HCT116 (cell line): ENCODE results near the gene NRP1. TPM values are rescaled to one million over a fixed set of nuclear protein-coding genes. Genes with fewer than 3 reads are reported as not detected.

Source experiments
- ATAC-seq: fragments of 200-7000 bp; cut with Tn5 transposase; 2 replicates; pipeline ENCODE4 v1.9.1; 2020; ENCODE audit warnings: mild to moderate bottlenecking, moderate library complexity
- BruUV-seq: library from RNA; stranded (reverse); fragments of 400-500 nt; replicated peaks from 2 replicates; lab custom pipeline; 2021; lab: Mats Ljungman, UMichigan
- CTCF ChIA-PET: fragments of 300-600 bp; sonication (Branson Sonifier 250); formaldehyde crosslinking; loops from one replicate; lab custom pipeline; 2021; ENCODE audit warnings: antibody characterized with exemption; lab: Charles Lee
- POLR2A ChIA-PET: fragments of 300-600, 350-600 bp; sonication (Branson Sonifier 250); formaldehyde crosslinking; loops from one replicate; lab custom pipeline; 2021; ENCODE audit warnings: antibody characterized with exemption; lab: Charles Lee
- RAD21 ChIA-PET, 2 experiments: fragments of 300-600 bp; sonication (Branson Sonifier 250); formaldehyde crosslinking; loops; one replicate each; lab custom pipeline; 2023; ENCODE audit warnings: low total read pairs in 2 of 2; ENCODE audit not compliant: uncharacterized antibody in 2 of 2, unreplicated experiment in 2 of 2, low non-redundant PET in 1 of 2; lab: Charles Lee
- DNase-seq: peaks from one replicate; pipeline ENCODE4 v3.0.0-alpha.2; 2010; ENCODE audit warnings: low read depth, low spot score
- H2AFZ ChIP-seq: fragments of 200-600 bp; shearing (Covaris generic), sonication (generic); 2 replicates; pipeline ENCODE4 v1.6.1; 2017; ENCODE audit warnings: low read depth, mixed run types, mixed read lengths, antibody characterized with exemption, low read length; ENCODE audit not compliant: poor library complexity, severe bottlenecking
- H3K27ac ChIP-seq: 2 replicates; pipeline ENCODE4 v1.5.1; 2012; ENCODE audit warnings: low read depth, low read length
- H3K27me3 ChIP-seq: fragments of 200-600 bp; sonication (generic); 2 replicates; pipeline ENCODE4 v1.6.1; 2016; ENCODE audit warnings: mixed run types, low read length, mixed read lengths; ENCODE audit not compliant: insufficient read depth
- H3K36me3 ChIP-seq, 2 experiments: fragments of 200-500 bp in 1 of 2; fragments of 200-600 bp in 1 of 2; sonication (Bioruptor generic) in 1 of 2; sonication (generic) in 1 of 2; 2 replicates each; pipeline versions ENCODE4 v1.5.1 to v1.6.1; 2014 to 2016; ENCODE audit warnings: low read length in 2 of 2, inconsistent platforms in 1 of 2, mixed read lengths in 1 of 2, mixed run types in 1 of 2; ENCODE audit not compliant: insufficient read depth in 2 of 2, control insufficient read depth in 1 of 2
- H3K4me1 ChIP-seq, 2 experiments: fragments of 200-600 bp in 1 of 2; sonication (generic) in 1 of 2; 2 replicates each; pipeline versions ENCODE4 v1.5.1 to v1.6.1; 2012 to 2017; ENCODE audit warnings: low read length in 2 of 2, inconsistent platforms in 1 of 2, mild to moderate bottlenecking in 1 of 2, mixed read lengths in 1 of 2, mixed run types in 1 of 2, moderate library complexity in 1 of 2; ENCODE audit not compliant: insufficient read depth in 2 of 2, control insufficient read depth in 1 of 2
- H3K4me2 ChIP-seq: fragments of 200-600 bp; sonication (generic); 2 replicates; pipeline ENCODE4 v1.6.1; 2017; ENCODE audit warnings: mixed run types, low read length, mixed read lengths
- H3K4me3 ChIP-seq, 2 experiments: fragments of 200-600 bp in 1 of 2; sonication (generic) in 1 of 2; replicated peaks in 1 of 2; 2 replicates each; pipeline ENCODE4 v1.5.1; 2011 to 2016; ENCODE audit warnings: low read length in 2 of 2, control low read depth in 1 of 2, low read depth in 1 of 2, mild to moderate bottlenecking in 1 of 2, mixed read lengths in 1 of 2, mixed run types in 1 of 2
- H3K79me2 ChIP-seq: fragments of 200-600 bp; sonication (generic); 2 replicates; pipeline ENCODE4 v1.6.1; 2017; ENCODE audit warnings: mild to moderate bottlenecking, mixed run types, low read length, moderate library complexity, mixed read lengths; ENCODE audit not compliant: insufficient read depth
- H3K9ac ChIP-seq: fragments of 200-600 bp; sonication (generic); 2 replicates; pipeline ENCODE4 v1.6.1; 2016; ENCODE audit warnings: low read length, mixed read lengths
- H3K9me2 ChIP-seq: fragments of 200-600 bp; sonication (generic), shearing (Covaris generic); 2 replicates; pipeline ENCODE4 v1.6.1; 2017; ENCODE audit warnings: mixed run types, mild to moderate bottlenecking, moderate library complexity; ENCODE audit not compliant: insufficient read depth
- H3K9me3 ChIP-seq, 2 experiments: fragments of 200-500 bp in 1 of 2; fragments of 200-600 bp in 1 of 2; sonication (Bioruptor generic) in 1 of 2; sonication (generic) in 1 of 2; 2 replicates each; pipeline ENCODE4 v1.6.1; 2014 to 2017; ENCODE audit warnings: low read length in 2 of 2, mixed read lengths in 2 of 2, inconsistent platforms in 1 of 2, low read depth in 1 of 2, mild to moderate bottlenecking in 1 of 2, mixed run types in 1 of 2, moderate library complexity in 1 of 2; ENCODE audit not compliant: control insufficient read depth in 1 of 2, insufficient read depth in 1 of 2
- H4K20me1 ChIP-seq: fragments of 200-600 bp; sonication (generic), shearing (Covaris generic); 2 replicates; pipeline ENCODE4 v1.6.1; 2017; ENCODE audit warnings: mixed run types, mild to moderate bottlenecking, moderate library complexity; ENCODE audit not compliant: insufficient read depth
- ATF3 ChIP-seq: IDR thresholded peaks from 2 replicates; pipeline ENCODE4 v1.6.1; 2012
- CTCF ChIP-seq, 3 experiments: fragments of 200-600 bp in 1 of 3; sonication (generic) in 1 of 3; IDR thresholded peaks in 2 of 3; conservative IDR thresholded peaks in 1 of 3; 2 replicates each; pipeline ENCODE4 v1.5.1; 2012 to 2017; ENCODE audit warnings: low read depth in 2 of 3, low read length in 2 of 3, antibody characterized with exemption in 1 of 3, borderline replicate concordance in 1 of 3, control low read depth in 1 of 3, mild to moderate bottlenecking in 1 of 3, mixed read lengths in 1 of 3, mixed run types in 1 of 3, moderate library complexity in 1 of 3; ENCODE audit not compliant: insufficient read depth in 1 of 3
- EGR1 ChIP-seq: IDR thresholded peaks from 2 replicates; pipeline ENCODE4 v1.6.1; 2012; ENCODE audit warnings: low read depth
- EZH2 ChIP-seq: fragments of 200-600 bp; sonication (generic); IDR thresholded peaks from 2 replicates; pipeline ENCODE4 v1.6.1; 2017; ENCODE audit warnings: antibody characterized with exemption, mixed run types
- EZH2phosphoT487 ChIP-seq: fragments of 200-600 bp; IDR thresholded peaks from 2 replicates; pipeline ENCODE4 v1.6.1; 2018; ENCODE audit warnings: antibody characterized with exemption, borderline replicate concordance
- FOSL1 ChIP-seq: IDR thresholded peaks from 2 replicates; pipeline ENCODE4 v1.6.1; 2012; ENCODE audit warnings: low read depth
- JUND ChIP-seq: IDR thresholded peaks from 2 replicates; pipeline ENCODE4 v1.6.1; 2012
- MAX ChIP-seq: IDR thresholded peaks from 2 replicates; pipeline ENCODE4 v1.6.1; 2012
- POLR2AphosphoS5 ChIP-seq: IDR thresholded peaks from 2 replicates; pipeline ENCODE4 v1.6.1; 2011; ENCODE audit warnings: mild to moderate bottlenecking, low read depth, low read length, moderate library complexity
- RAD21 ChIP-seq: IDR thresholded peaks from 2 replicates; pipeline ENCODE4 v1.6.1; 2012; ENCODE audit warnings: low read depth, mild to moderate bottlenecking
- REST ChIP-seq: IDR thresholded peaks from 2 replicates; pipeline ENCODE4 v1.6.1; 2012; ENCODE audit warnings: low read depth
- SIN3A ChIP-seq: IDR thresholded peaks from 2 replicates; pipeline ENCODE4 v1.6.1; 2012; ENCODE audit warnings: low read depth
- SP1 ChIP-seq: IDR thresholded peaks from 2 replicates; pipeline ENCODE4 v1.6.1; 2012; ENCODE audit warnings: low read depth
- SRF ChIP-seq: IDR thresholded peaks from 2 replicates; pipeline ENCODE4 v1.6.1; 2012; ENCODE audit warnings: low read depth
- TCF7L2 ChIP-seq: IDR thresholded peaks from 2 replicates; pipeline ENCODE4 v1.7.0; 2011; ENCODE audit warnings: borderline replicate concordance, inconsistent platforms; ENCODE audit not compliant: insufficient read depth, insufficient read length; ENCODE audit errors: extremely low read depth
- YY1 ChIP-seq: IDR thresholded peaks from 2 replicates; pipeline ENCODE4 v1.6.1; 2011; ENCODE audit warnings: low read length, low read depth, moderate library complexity, mild to moderate bottlenecking; ENCODE audit not compliant: insufficient replicate concordance; ENCODE audit errors: extremely low read depth
- ZBTB33 ChIP-seq: IDR thresholded peaks from 2 replicates; pipeline ENCODE4 v1.6.1; 2011; ENCODE audit warnings: mild to moderate bottlenecking, low read length, moderate library complexity; ENCODE audit not compliant: insufficient replicate concordance; ENCODE audit errors: extremely low read depth
- ZFX ChIP-seq: fragments of 450-650 bp; IDR thresholded peaks from 2 replicates; pipeline ENCODE4 v1.6.1; 2017
- intact Hi-C: fragments of 100-400 bp; cut with micrococcal nuclease; formaldehyde crosslinking; loops from 2 replicates; pipeline ENCODE4 v1.10.0; 2022
- total RNA-seq: library from RNA; stranded (reverse); gene quantifications from one replicate; pipeline ENCODE4 v1.2.1, GENCODE V29; 2021; ENCODE audit not compliant: unreplicated experiment

Gene NRP1
- total RNA-seq, 1 experiment from 2014 or later: 3.8 TPM

GRCh38 chr10:33347211-33347610 is 12.7 kb upstream of the NRP1 start:
- H3K9me3 ChIP-seq: no peaks in the 10 kb centered on the region
- CTCF ChIA-PET: no interaction called here

More at GRCh38 chr10:33347211-33347610, 12.7 kb upstream of the NRP1 start:
- Histone ChIP-seq H3K79me2 (no peaks in the 10 kb centered on the region), H3K36me3 (no peaks in the 10 kb centered on the region), H2AFZ (no peak overlapping the region), H3K9me2 (no peaks in the 10 kb centered on the region), H3K27me3 (no peaks in the 10 kb centered on the region), H3K4me3 (no peak overlapping the region), H3K9ac (no peak overlapping the region), H3K4me1 (0 out of 4 replicates have a peak, but pooled peaks cover 0 to 3% of the 10 kb centered on the region in 2 experiments), H4K20me1 (no peaks in the 10 kb centered on the region), H3K4me2 (no peak overlapping the region), H3K27ac (no peak overlapping the region)
- POLR2A ChIA-PET: no interaction called here
- DNase-seq: no peak
- no TSS peak for BruUV-seq
- intact Hi-C loops: no loop called here
- ATAC-seq: no peak
- RAD21 ChIA-PET: no interaction called here
- TF ChIP-seq MAX: no peak
- TF ChIP-seq ZBTB33: no peak
- no peak for TF ChIP-seq JUND
- TF ChIP-seq SIN3A: no peak
- no peak for TF ChIP-seq ZFX
- no peak for TF ChIP-seq FOSL1
- no peak for TF ChIP-seq REST
- no peak for TF ChIP-seq EGR1
- TF ChIP-seq EZH2: no peak
- no peak for TF ChIP-seq TCF7L2
- no peak for TF ChIP-seq CTCF (IDR thresholded peaks at IDR 0.05 in 2 of 3, conservative IDR thresholded peaks at IDR 0.05 in 1 of 3; ENCODE audit: borderline replicate concordance in 1 of 3, insufficient read depth in 1 of 3, low read depth in 2 of 3, low read length in 2 of 3)
- no peak for TF ChIP-seq SRF
- no peak for TF ChIP-seq RAD21
- no peak for TF ChIP-seq ATF3
- TF ChIP-seq POLR2AphosphoS5: no peak
- no peak for TF ChIP-seq SP1
- no peak for TF ChIP-seq YY1
- no peak for TF ChIP-seq EZH2phosphoT487
